IMR-90 (cell line): Measurements from ENCODE around the gene PITHD1. TPM values are rescaled to one million over a fixed set of nuclear protein-coding genes. Genes with fewer than 3 reads are reported as not detected.
"Not testable (repeated sequence)": the region's sequence is repeated elsewhere in the genome, so short reads cannot be mapped to it uniquely, and the experiment has no call there.

ENCODE experiments used
- ATAC-seq: fragments of 200-7000 bp; cut with Tn5 transposase; 2 replicates; pipeline ENCODE4 v1.9.1; 2020; ENCODE audit warnings: low read depth, mild to moderate bottlenecking, moderate library complexity
- BruUV-seq: library from RNA; stranded (reverse); fragments of 400-500 nt; replicated peaks from 2 replicates; lab custom pipeline; 2021; lab: Mats Ljungman, UMichigan
- CTCF ChIA-PET: fragments of 300-600 bp; formaldehyde crosslinking; extraction: SDS; loops from one replicate; lab custom pipeline; 2021; ENCODE audit warnings: antibody characterized with exemption; lab: Yijun Ruan, JAX
- POLR2A ChIA-PET: fragments of 300-600 bp; sonication (Branson Sonifier 250); formaldehyde crosslinking; loops from one replicate; lab custom pipeline; 2022; ENCODE audit warnings: antibody characterized with exemption; ENCODE audit not compliant: unreplicated experiment; lab: Charles Lee
- DNase-seq: peaks from one replicate; pipeline ENCODE4 v3.0.0; 2013
- H2AFZ ChIP-seq: replicated peaks from 2 replicates; pipeline ENCODE3; 2013; ENCODE audit warnings: low read length, mild to moderate bottlenecking; ENCODE audit not compliant: poor library complexity
- H2AK5ac ChIP-seq: 2 replicates; pipeline ENCODE4 v1.6.1; 2013; ENCODE audit warnings: low read depth, low read length, inconsistent platforms
- H2AK9ac ChIP-seq: replicated peaks from 2 replicates; pipeline ENCODE3; 2013; ENCODE audit warnings: mild to moderate bottlenecking, low read depth, low read length, moderate library complexity; ENCODE audit not compliant: poor library complexity
- H2BK120ac ChIP-seq: 2 replicates; pipeline ENCODE4 v1.6.1; 2013; ENCODE audit warnings: low read depth, low read length, inconsistent platforms
- H2BK15ac ChIP-seq: 3 replicates; pipeline ENCODE4 v1.6.1; 2013; ENCODE audit warnings: low read depth, low read length, inconsistent platforms
- H2BK20ac ChIP-seq: 2 replicates; pipeline ENCODE4 v1.6.1; 2013; ENCODE audit warnings: low read depth, mild to moderate bottlenecking, inconsistent platforms, low read length, moderate library complexity
- H2BK5ac ChIP-seq: 2 replicates; pipeline ENCODE4 v1.6.1; 2013; ENCODE audit warnings: mild to moderate bottlenecking, low read depth, low read length, inconsistent platforms; ENCODE audit not compliant: poor library complexity, severe bottlenecking
- H3K14ac ChIP-seq: replicated peaks from 2 replicates; pipeline ENCODE4 v1.6.1; 2013; ENCODE audit warnings: low read depth, low read length, inconsistent platforms
- H3K18ac ChIP-seq: 2 replicates; pipeline ENCODE4 v1.6.1; 2013; ENCODE audit warnings: low read depth, low read length, control low read depth
- H3K23ac ChIP-seq: 2 replicates; pipeline ENCODE4 v1.6.1; 2013; ENCODE audit warnings: low read depth, low read length, inconsistent platforms
- H3K27ac ChIP-seq: 2 replicates; pipeline ENCODE4 v1.5.1; 2013; ENCODE audit warnings: mild to moderate bottlenecking, control low read depth, low read length; ENCODE audit not compliant: insufficient read depth
- H3K27me3 ChIP-seq: 2 replicates; pipeline ENCODE4 v1.6.1; 2013; ENCODE audit warnings: low read length; ENCODE audit not compliant: control insufficient read depth, insufficient read depth
- H3K36me3 ChIP-seq: 2 replicates; pipeline ENCODE4 v1.6.1; 2013; ENCODE audit warnings: low read length, mixed read lengths; ENCODE audit not compliant: control insufficient read depth, insufficient read depth
- H3K4ac ChIP-seq: 2 replicates; pipeline ENCODE4 v1.6.1; 2013; ENCODE audit warnings: low read depth, low read length, inconsistent platforms
- H3K4me1 ChIP-seq: 2 replicates; pipeline ENCODE4 v1.6.1; 2013; ENCODE audit warnings: low read length, mixed read lengths; ENCODE audit not compliant: control insufficient read depth, insufficient read depth
- H3K4me2 ChIP-seq: 2 replicates; pipeline ENCODE4 v1.6.1; 2013; ENCODE audit warnings: low read depth, mild to moderate bottlenecking, control low read depth, low read length, moderate library complexity
- H3K4me3 ChIP-seq: 2 replicates; pipeline ENCODE4 v1.5.1; 2013; ENCODE audit warnings: low read depth, mild to moderate bottlenecking, control low read depth, low read length, moderate library complexity; ENCODE audit not compliant: insufficient read depth
- H3K56ac ChIP-seq: 2 replicates; pipeline ENCODE4 v1.6.1; 2013; ENCODE audit warnings: low read length, inconsistent platforms; ENCODE audit not compliant: insufficient read depth; ENCODE audit errors: extremely low read depth
- H3K79me1 ChIP-seq, 2 experiments: 2 replicates each; pipeline ENCODE4 v1.6.1; 2013; ENCODE audit warnings: low read length in 2 of 2, inconsistent platforms in 1 of 2, low read depth in 1 of 2
- H3K9ac ChIP-seq: 2 replicates; pipeline ENCODE4 v1.6.1; 2013; ENCODE audit warnings: low read depth, low read length, control low read depth
- H3K9me1 ChIP-seq: 2 replicates; pipeline ENCODE4 v1.6.1; 2013; ENCODE audit warnings: low read length, inconsistent platforms; ENCODE audit not compliant: insufficient read depth
- H3K9me3 ChIP-seq: 2 replicates; pipeline ENCODE4 v1.6.1; 2013; ENCODE audit warnings: low read length; ENCODE audit not compliant: control insufficient read depth, insufficient read depth
- H4K20me1 ChIP-seq: 2 replicates; pipeline ENCODE4 v1.6.1; 2013; ENCODE audit warnings: low read length, inconsistent platforms; ENCODE audit not compliant: insufficient read depth
- H4K5ac ChIP-seq: 2 replicates; pipeline ENCODE4 v1.6.1; 2013; ENCODE audit warnings: mild to moderate bottlenecking, low read depth, low read length, control low read depth
- H4K8ac ChIP-seq, 2 experiments: 2 replicates each; pipeline ENCODE4 v1.6.1; 2013; ENCODE audit warnings: low read depth in 2 of 2, low read length in 2 of 2, control low read depth in 1 of 2, inconsistent platforms in 1 of 2
- H4K91ac ChIP-seq: 2 replicates; pipeline ENCODE4 v1.6.1; 2013; ENCODE audit warnings: low read depth, low read length, inconsistent platforms; ENCODE audit not compliant: insufficient read depth
- CEBPB ChIP-seq: IDR thresholded peaks from 2 replicates; pipeline ENCODE4 v1.6.1; 2012; ENCODE audit warnings: low read depth, low read length, improper control_type of control experiment
- WGBS, 2 experiments: methylation state at CpG; one replicate each; pipeline versions ENCODE4 v1.1.5 to v1.1.7; 2013; ENCODE audit warnings: missing lambda C conversion rate in 2 of 2; ENCODE audit not compliant: insufficient read length in 1 of 2; ENCODE audit errors: extremely low coverage in 2 of 2; 5-methylcytosine and 5-hydroxymethylcytosine counted together
- dilution Hi-C: fragments of 300-500 bp; cut with HindIII; formaldehyde crosslinking; loops from one replicate; pipeline ENCODE4 v1.14.3; 2018; ENCODE audit warnings: low sequenced_read_pairs; ENCODE audit not compliant: unreplicated experiment
- in situ Hi-C: fragments of 300-500 bp; cut with MboI; formaldehyde crosslinking; loops from 3 replicates; pipeline ENCODE4 v1.14.3; 2019; ENCODE audit warnings: low sequenced_read_pairs, inconsistent platforms, mixed read lengths
- intact Hi-C: fragments of 100-400 bp; cut with micrococcal nuclease; formaldehyde crosslinking; loops from 2 replicates; pipeline ENCODE4 v1.10.0; 2022
- polyA plus RNA-seq, 3 experiments: library from polyadenylated mRNA; depleted of rRNA; stranded (reverse); fragments of >200 nt; gene quantifications; 2 replicates each; pipeline ENCODE4 v1.2.3, GENCODE V29; 2012; ENCODE audit warnings: low replicate concordance in 1 of 3
- total RNA-seq: library from RNA; depleted of rRNA; stranded (reverse); fragments of >200 nt; gene quantifications from 2 replicates; pipeline ENCODE4 v1.2.3, GENCODE V29; 2012

The PITHD1 gene
- total and polyA plus RNA-seq, 2 of the 4 experiments (the other 2 are of a cell fraction) = 23.8 to 32.0 TPM

DNA sequence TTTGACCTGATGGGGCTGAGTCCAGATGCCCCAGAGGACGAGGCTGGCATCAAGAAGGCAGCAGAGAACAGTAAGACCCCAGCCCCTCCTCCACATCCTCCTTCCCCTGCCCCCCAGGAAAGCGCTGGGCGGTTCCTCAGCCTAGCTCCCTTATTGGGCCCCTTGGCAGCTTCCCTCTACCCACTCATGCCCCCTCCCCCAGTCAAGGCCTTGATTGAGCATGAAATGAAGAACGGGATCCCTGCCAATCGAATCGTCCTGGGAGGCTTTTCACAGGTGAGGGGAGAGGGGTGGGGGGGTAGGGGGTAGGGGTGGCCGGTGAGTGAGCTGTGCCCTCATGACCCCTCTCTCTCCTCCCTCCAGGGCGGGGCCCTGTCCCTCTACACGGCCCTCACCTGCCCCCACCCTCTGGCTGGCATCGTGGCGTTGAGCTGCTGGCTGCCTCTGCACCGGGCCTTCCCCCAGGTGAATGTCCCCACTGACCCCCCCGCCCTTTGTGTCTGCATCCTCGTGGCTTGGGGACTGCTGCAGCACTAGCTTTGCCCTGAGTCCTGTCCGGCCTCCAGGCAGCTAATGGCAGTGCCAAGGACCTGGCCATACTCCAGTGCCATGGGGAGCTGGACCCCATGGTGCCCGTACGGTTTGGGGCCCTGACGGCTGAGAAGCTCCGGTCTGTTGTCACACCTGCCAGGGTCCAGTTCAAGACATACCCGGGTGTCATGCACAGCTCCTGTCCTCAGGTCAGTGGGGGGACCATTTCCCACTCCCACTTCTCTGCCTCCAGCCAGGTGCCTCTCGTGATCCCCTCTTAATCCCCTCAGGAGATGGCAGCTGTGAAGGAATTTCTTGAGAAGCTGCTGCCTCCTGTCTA lies 15.9 kb downstream of the PITHD1 start (continued):
- no peak for TF ChIP-seq CEBPB

DNA sequence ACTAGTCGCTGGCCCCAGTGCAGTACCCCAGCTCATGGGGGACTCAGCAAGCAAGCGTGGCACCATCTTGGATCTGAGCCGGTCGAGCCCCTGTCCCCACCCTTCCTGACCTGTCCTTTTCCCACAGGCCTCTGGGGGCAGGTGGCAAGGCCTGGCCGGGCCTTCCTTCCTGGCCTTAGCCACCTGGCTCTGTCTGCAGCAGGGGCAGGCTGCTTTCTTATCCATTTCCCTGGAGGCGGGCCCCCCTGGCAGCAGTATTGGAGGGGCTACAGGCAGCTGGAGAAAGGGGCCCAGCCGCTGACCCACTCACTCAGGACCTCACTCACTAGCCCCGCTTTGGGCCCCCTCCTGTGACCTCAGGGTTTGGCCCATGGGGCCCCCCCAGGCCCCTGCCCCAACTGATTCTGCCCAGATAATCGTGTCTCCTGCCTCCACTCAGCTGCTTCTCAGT lies 16.5 kb downstream of the PITHD1 start:
- H3K27me3 ChIP-seq, H3K27ac ChIP-seq, H2BK5ac ChIP-seq, H3K9ac ChIP-seq, H3K23ac ChIP-seq, intact Hi-C loops, H4K91ac ChIP-seq, H2BK120ac ChIP-seq, H4K8ac ChIP-seq, ATAC-seq, in situ Hi-C loops, CTCF ChIA-PET, dilution Hi-C loops, H3K4ac ChIP-seq, H2BK15ac ChIP-seq, BruUV-seq, H3K4me2 ChIP-seq, POLR2A ChIA-PET, H2AFZ ChIP-seq, H2BK20ac ChIP-seq, H3K14ac ChIP-seq, H2AK5ac ChIP-seq, H4K5ac ChIP-seq, H3K56ac ChIP-seq, DNase-seq, H3K18ac ChIP-seq, H3K4me3 ChIP-seq, H2AK9ac ChIP-seq, H3K9me3 ChIP-seq: not testable (repeated sequence)
- H3K79me1 ChIP-seq = peaks cover 12 to 60% of the 10 kb centered on the region in 2 experiments
- H3K9me1 ChIP-seq = peaks cover 16% of the 10 kb centered on the region
- H4K20me1 ChIP-seq = peaks cover 13% of the 10 kb centered on the region; the same call in 1 of the 2 replicates
- H3K36me3 ChIP-seq = peaks cover 28% of the 10 kb centered on the region
- H3K4me1 ChIP-seq = peaks cover 18% of the 10 kb centered on the region
- no CpG with 5 or more reads among the region's 9 CpGs for WGBS, 2 experiments
